SU-DHL-6 (cell line): ENCODE data around the gene ENOX1.
"Not testable (repeated sequence)": the region's sequence is repeated elsewhere in the genome, so short reads cannot be mapped to it uniquely, and the experiment has no call there.

Experiments used
- H2AFZ ChIP-seq: fragments of 200-600 bp; sonication (generic); 2 replicates; pipeline ENCODE4 v1.6.1; 2014; ENCODE audit warnings: low read depth, mild to moderate bottlenecking, moderate library complexity, mixed read lengths, antibody characterized with exemption, low read length; ENCODE audit not compliant: severe bottlenecking
- H3F3A ChIP-seq: fragments of 200-600 bp; shearing (Covaris generic); 2 replicates; pipeline ENCODE4 v1.6.0; 2016; ENCODE audit warnings: antibody characterized with exemption, mild to moderate bottlenecking; ENCODE audit not compliant: insufficient read depth
- H3K27ac ChIP-seq: fragments of 200-600 bp; sonication (generic); 2 replicates; pipeline ENCODE4 v1.5.1; 2016; ENCODE audit warnings: low read depth, mild to moderate bottlenecking, low read length, moderate library complexity, mixed read lengths
- H3K27me3 ChIP-seq: fragments of 200-600 bp; sonication (generic), shearing (Covaris generic); 2 replicates; pipeline ENCODE4 v1.6.0; 2014; ENCODE audit warnings: mild to moderate bottlenecking, low read length
- H3K36me3 ChIP-seq: fragments of 200-600 bp; sonication (generic); 2 replicates; pipeline ENCODE4 v1.6.1; 2014; ENCODE audit warnings: mild to moderate bottlenecking, low read length, mixed read lengths
- H3K4me2 ChIP-seq: fragments of 300-600, 200-600 bp; shearing (Covaris generic), sonication (generic); 2 replicates; pipeline ENCODE4 v1.6.0; 2014; ENCODE audit warnings: low read length, low read depth, mild to moderate bottlenecking; ENCODE audit not compliant: poor library complexity, severe bottlenecking
- H3K4me3 ChIP-seq: fragments of 200-600 bp; sonication (generic); 2 replicates; pipeline ENCODE4 v1.5.1; 2014; ENCODE audit warnings: antibody characterized with exemption, low read length, mild to moderate bottlenecking, mixed read lengths; ENCODE audit not compliant: insufficient read depth, poor library complexity, severe bottlenecking
- H3K79me2 ChIP-seq: fragments of 200-600 bp; sonication (generic); 2 replicates; pipeline ENCODE4 v1.6.1; 2014; ENCODE audit warnings: mild to moderate bottlenecking, low read length, moderate library complexity; ENCODE audit not compliant: insufficient read depth
- H3K9ac ChIP-seq: fragments of 200-600 bp; sonication (generic); 2 replicates; pipeline ENCODE4 v1.7.0; 2014; ENCODE audit warnings: mild to moderate bottlenecking, low read length
- H3K9me2 ChIP-seq: fragments of 200-600 bp; sonication (generic); replicated peaks from 2 replicates; pipeline ENCODE4 v1.6.1; 2014; ENCODE audit warnings: low read length; ENCODE audit not compliant: insufficient read depth
- H3K9me3 ChIP-seq: fragments of 200-600 bp; sonication (generic); 2 replicates; pipeline ENCODE4 v1.6.1; 2014; ENCODE audit warnings: low read length, mixed read lengths; ENCODE audit not compliant: insufficient read depth
- H4K20me1 ChIP-seq: fragments of 200-600 bp; sonication (generic); 2 replicates; pipeline ENCODE4 v1.6.1; 2014; ENCODE audit warnings: low read depth, mild to moderate bottlenecking, antibody characterized with exemption, low read length, moderate library complexity, mixed read lengths
- CTCF ChIP-seq: fragments of 200-600 bp; sonication (generic); IDR thresholded peaks from one replicate; pipeline ENCODE4 v1.5.1; 2017; ENCODE audit warnings: antibody characterized with exemption, mild to moderate bottlenecking, low read length, moderate library complexity; ENCODE audit not compliant: insufficient read depth, poor library complexity, severe bottlenecking
- EZH2phosphoT487 ChIP-seq: fragments of 200-600 bp; sonication (generic), shearing (Covaris generic); conservative IDR thresholded peaks from 2 replicates; pipeline ENCODE4 v1.6.1; 2018; ENCODE audit warnings: mild to moderate bottlenecking, antibody characterized with exemption, low read length, moderate library complexity, mixed read lengths

ENOX1 gene

GRCh38 chr13:43354153-43354945, 432.4 kb downstream of the ENOX1 start:
- H4K20me1 ChIP-seq = no peaks in the 10 kb centered on the region
- no peak overlapping the region for H3K4me3 ChIP-seq
- H3K36me3 ChIP-seq = no peaks in the 10 kb centered on the region
- no peaks in the 10 kb centered on the region for H3F3A ChIP-seq
- no peaks in the 10 kb centered on the region for H3K27me3 ChIP-seq
- H3K4me2 ChIP-seq = no peak overlapping the region
- H2AFZ ChIP-seq = no peak overlapping the region
- H3K9me3 ChIP-seq = no peaks in the 10 kb centered on the region
- H3K79me2 ChIP-seq = no peaks in the 10 kb centered on the region
- H3K9ac ChIP-seq = no peak overlapping the region
- TF ChIP-seq EZH2phosphoT487 (no peak), CTCF (no peak)
- H3K27ac ChIP-seq = no peak overlapping the region
- H3K9me2 ChIP-seq = no peaks in the 10 kb centered on the region

- Histone ChIP-seq H3K27ac (no peak overlapping the region), H3K4me3 (no peak overlapping the region), H3K36me3 (no peaks in the 10 kb centered on the region), H3K9me3 (no peaks in the 10 kb centered on the region), H3F3A (no peaks in the 10 kb centered on the region), H2AFZ (no peak overlapping the region), H3K27me3 (no peaks in the 10 kb centered on the region), H4K20me1 (no peaks in the 10 kb centered on the region), H3K9ac (no peak overlapping the region), H3K9me2 (no peaks in the 10 kb centered on the region), H3K79me2 (no peaks in the 10 kb centered on the region), H3K4me2 (no peak overlapping the region)
- no peak for TF ChIP-seq CTCF
- TF ChIP-seq EZH2phosphoT487 = no peak
Observed at GRCh38 chr13:43353631-43354030, 433.1 kb downstream of the ENOX1 start.

GRCh38 chr13:43351612-43352011, 435.2 kb downstream of the ENOX1 start:
- not testable (repeated sequence) for H3F3A ChIP-seq, H3K9me2 ChIP-seq, H3K27me3 ChIP-seq, H3K4me2 ChIP-seq, H2AFZ ChIP-seq, H3K36me3 ChIP-seq, H4K20me1 ChIP-seq, H3K9ac ChIP-seq, H3K79me2 ChIP-seq, H3K27ac ChIP-seq, H3K4me3 ChIP-seq, H3K9me3 ChIP-seq

GRCh38 chr13:43348397-43348796, 438.4 kb downstream of the ENOX1 start:
- H3K9me2 ChIP-seq = no peaks in the 10 kb centered on the region
- no peak overlapping the region for H3K9ac ChIP-seq
- H3K27me3 ChIP-seq = no peaks in the 10 kb centered on the region
- no peaks in the 10 kb centered on the region for H3K9me3 ChIP-seq
- H3F3A ChIP-seq = no peaks in the 10 kb centered on the region
- TF ChIP-seq EZH2phosphoT487 = no peak
- no peak for TF ChIP-seq CTCF
- no peak overlapping the region for H2AFZ ChIP-seq
- H3K4me3 ChIP-seq = no peak overlapping the region
- H3K79me2 ChIP-seq = no peaks in the 10 kb centered on the region
- no peaks in the 10 kb centered on the region for H4K20me1 ChIP-seq
- H3K4me2 ChIP-seq = no peak overlapping the region
- no peak overlapping the region for H3K27ac ChIP-seq
- H3K36me3 ChIP-seq = no peaks in the 10 kb centered on the region
